ENCODE data around the gene POU3F1.

POU3F1 gene

DNA sequence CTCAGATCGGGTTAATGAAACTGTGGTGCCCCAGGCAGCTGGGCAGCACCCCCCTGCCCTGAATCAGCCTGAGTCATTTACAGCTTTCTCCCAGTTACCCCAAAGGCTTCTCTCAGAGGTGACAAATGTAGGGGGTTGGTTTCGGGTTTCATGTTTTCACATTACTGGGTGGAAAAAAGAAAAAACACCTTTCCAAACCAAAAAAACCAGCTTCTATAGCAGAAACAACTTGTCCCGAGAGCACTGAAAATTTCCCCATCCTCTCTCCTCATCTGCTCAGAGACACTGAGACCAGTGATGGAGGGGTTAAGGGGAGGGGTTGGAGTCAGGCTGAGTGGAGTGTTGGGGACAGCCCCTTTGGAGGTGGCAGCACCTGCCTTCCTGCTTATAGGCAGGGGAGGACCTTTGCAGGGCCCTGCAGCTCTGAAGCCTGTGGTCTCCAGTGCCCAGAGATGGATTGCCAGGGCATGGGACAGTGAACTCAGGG is 18.4 kb downstream of the POU3F1 start:
- DNase-seq (ENCODE audit: low read depth in 2 of 2), result peak; percentile 58 to 69

DNA sequence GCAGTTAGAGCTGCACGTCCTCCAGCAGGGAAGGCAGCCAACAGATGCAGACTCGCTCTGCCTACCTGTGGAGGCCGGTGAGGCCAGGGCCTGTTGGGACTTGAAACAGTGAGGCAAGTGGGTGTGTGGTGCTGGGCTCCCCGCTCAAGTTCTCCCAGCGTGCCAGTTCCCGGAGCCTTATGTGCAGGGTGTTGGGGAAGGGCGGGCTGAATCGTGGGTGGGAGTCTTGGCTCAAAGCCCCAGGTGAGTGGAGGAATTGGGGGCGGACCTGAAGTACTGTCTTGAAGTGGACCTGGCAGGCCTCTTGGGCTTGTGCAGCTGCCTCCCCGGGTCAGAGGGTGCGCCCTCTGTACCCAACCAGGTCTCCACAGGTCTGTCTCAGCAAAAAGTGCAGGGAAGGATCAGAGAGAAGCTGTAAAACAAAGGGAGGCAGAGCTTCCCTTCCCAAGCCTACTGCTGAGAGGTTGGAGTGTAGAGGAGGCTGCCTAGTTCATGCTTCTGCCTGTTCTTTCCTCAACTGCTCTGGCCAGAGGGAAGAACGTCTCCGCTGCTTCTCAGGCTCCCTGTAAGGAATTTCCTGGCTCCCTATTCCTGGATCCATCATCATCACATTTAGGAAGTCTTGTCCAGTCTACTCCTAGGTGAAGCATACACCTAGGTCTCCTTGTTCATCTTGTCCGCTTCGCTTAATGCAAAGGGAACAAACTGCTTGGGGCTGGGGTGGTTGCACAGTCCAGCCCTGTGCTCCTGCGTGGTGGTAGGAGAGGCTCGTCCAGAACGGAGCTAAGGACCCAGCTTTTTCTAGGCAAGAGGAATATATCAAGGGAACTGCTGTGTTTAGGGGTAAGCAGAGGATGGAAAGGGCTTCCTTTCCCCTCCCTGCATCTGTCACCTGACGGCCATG is 19.1 kb downstream of the POU3F1 start:
- no peak for DNase-seq (ENCODE audit: low read depth in 2 of 2)

DNA sequence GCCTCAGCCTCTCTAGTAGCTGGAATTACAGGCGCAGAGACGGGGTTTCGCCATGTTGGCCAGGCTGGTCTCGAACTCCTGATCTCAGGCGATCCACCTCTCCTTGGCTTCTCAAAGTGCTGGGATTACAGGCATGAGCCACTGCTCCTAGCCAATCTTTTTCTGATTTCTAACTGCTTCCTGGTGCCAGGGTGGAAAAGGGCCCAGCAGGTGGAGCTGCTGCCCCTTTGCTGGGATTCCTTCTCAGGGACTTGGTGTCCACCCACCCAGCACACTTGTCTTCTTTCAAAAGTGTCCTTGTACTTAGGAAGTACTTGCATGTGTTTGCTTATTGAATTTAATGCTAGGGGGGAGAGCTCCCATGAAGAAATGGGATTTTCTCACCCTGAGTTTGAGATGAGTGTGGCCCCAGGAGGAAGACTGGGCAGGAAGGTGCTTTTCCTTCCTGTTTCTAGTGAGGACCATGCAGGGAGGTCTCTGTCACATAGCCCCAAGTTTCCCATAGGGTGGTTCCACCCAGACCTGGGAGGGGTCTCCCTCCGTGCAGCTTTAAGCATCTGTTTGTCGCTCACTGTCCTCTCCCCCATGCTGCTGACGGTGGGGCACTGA is 19.9 kb downstream of the POU3F1 start:
- DNase-seq (ENCODE audit: low read depth in 2 of 2), result no peak

DNA sequence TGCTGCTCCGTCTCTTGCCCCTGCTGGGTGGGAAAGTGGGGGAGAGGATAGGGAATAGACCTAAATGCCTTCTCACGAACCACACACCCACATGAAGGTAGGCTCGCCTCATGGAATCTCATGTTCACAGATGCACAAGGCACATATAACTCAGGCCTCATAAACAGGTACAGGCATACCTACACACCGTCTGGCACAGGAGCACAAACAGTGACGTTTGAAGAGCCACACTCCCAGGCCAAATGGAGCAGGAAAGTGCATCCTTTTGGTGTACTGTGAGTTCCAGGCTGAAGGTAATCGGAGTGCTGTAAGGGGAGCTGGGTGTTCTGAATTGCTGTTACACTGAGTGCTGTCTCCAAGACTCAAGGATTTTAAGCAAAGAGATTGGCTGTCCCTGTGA is 20.9 kb downstream of the POU3F1 start:
- DNase-seq (ENCODE audit: low read depth in 2 of 2), result no peak

DNA sequence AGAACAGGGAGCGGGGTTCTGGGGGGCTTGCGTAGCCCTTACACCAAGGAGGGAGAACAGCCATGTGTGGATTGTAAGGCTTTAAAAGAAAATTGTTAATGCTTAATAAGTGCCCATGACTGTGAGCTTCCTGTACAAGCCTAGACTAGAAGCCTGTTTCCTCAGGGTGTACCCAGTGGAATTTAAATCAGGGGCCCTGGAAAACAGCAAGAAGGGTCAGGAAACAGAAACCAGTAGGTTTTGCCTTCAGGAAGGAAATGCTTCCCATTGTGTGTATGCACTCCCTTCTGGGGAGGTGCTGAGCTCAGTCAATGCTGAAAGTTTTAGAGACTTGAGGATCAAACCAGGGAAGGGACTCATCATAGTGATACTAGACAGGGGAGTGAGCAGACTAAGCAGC is 21.4 kb downstream of the POU3F1 start:
- no peak for DNase-seq (ENCODE audit: low read depth in 2 of 2)

DNA sequence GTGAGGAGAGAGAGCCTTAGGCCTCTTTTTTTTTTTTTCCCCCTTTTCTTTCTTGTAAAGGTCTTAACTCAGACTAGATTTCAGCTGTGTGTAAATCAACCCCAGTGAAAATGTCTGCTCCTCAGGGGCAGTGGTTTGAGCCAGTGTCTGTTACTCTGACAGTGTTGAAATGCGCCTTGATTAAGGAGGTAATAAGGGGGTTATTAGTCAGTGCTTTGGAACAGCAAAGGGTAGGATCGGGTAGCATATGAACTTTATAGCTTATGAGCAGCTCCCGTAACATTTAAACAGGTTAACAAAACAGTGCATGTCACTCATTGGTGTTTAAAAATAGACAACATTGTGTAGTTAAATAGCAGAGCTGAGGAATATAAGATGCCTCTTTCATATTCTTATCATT is 23.8 kb downstream of the POU3F1 start:
- no peak for DNase-seq (ENCODE audit: low read depth in 2 of 2)

DNA sequence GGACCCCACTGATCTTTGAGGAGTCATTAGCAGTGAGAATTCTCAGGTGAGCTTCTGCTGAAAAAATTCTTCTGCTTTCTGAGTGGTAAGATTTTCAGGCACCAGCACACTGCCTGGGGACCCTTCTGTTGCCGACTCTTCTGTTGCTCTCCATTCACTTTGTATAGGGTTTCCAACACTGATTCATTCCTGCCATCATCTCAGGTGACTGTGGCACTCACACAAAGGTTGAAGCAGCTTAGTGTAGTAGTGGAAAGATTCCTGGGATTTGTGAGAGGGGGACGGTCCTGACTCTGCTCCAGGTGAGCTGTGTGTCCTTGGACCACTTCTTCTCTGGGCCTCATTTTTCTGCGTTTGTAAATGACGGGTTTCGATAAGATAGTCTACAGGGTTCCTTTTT is 24.6 kb downstream of the POU3F1 start:
- no peak for DNase-seq (ENCODE audit: low read depth in 2 of 2)

DNA sequence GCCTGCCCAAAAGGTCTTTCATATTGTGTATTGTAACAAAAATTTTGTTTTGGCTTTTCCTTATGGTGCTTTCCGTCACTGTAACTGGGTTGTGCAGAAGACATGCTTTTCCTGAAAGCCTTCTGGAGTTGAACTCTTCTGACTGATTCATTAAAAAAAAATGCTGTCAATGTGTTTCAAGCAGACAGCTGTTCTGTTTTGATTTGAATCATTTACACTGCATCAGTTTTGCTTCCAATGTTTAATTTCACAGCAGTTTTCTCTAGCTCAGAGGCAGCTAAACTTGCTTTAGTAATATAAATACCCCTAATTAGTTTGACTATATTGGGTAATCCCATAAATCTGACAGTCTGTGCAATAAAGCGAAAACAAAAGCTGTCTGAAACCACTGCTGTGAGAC is 26.2 kb downstream of the POU3F1 start:
- DNase-seq (ENCODE audit: low read depth in 2 of 2), result no peak

DNA sequence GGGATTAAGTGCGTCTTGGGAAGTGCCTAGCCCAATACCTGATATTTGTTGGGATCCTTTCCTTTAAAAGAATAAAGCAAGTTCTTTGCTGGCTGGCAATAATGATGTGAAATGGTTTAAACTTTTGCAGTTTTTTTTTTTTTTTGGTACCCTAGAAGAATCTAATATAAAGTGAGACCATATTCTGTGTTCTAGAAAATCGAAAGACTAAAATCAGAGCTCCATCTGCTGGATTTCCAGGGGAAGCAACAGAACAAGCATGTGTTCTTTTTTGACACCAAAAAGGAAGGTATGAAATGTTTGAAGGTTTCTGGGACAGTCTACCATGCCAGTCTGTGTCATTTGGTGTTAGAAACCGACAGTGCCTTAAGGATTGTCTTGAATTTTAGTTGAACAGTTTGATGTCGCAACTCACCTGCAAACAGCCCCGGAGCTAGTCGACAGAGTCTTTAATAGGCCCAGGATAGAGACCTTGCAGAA is 27.7 kb downstream of the POU3F1 start:
- no peak for DNase-seq (ENCODE audit: low read depth in 2 of 2)

DNA sequence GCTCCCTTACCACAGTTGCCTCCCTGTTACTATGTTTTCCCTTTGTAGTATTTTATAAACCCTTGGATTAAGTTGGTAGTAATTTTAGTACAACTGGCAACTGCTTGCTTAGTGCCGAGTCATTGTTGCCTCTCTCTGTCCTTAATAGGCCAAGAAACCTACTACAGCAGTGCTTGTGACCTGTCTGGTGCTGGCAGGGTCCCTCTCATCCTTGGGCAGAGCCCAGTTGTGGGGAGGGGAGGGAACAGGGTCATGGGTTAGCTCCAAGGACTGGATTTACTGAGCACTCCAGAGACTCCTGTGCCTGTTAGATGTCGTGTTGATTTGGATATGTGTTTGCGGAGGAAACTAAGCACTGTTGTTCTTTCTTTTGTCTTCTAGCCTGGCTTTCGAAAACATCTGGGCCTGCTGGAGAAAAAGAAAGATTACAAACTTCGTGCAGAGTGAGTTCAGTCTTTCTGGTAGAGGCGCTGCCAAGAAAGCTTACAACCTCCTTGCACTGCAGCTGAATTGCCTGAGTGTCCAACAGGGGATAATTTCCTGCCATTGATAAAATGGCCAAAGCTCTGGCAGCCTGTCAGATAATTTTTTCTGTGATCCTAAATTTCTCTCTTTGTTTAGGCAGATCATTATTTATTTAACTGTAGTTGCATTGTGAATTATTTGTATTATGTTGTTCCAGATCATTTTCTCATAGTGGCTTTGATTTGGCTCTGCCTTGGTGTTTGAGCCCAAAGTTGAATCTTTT is 30.4 kb downstream of the POU3F1 start:
- no peak for DNase-seq (ENCODE audit: low read depth in 2 of 2)

DNA sequence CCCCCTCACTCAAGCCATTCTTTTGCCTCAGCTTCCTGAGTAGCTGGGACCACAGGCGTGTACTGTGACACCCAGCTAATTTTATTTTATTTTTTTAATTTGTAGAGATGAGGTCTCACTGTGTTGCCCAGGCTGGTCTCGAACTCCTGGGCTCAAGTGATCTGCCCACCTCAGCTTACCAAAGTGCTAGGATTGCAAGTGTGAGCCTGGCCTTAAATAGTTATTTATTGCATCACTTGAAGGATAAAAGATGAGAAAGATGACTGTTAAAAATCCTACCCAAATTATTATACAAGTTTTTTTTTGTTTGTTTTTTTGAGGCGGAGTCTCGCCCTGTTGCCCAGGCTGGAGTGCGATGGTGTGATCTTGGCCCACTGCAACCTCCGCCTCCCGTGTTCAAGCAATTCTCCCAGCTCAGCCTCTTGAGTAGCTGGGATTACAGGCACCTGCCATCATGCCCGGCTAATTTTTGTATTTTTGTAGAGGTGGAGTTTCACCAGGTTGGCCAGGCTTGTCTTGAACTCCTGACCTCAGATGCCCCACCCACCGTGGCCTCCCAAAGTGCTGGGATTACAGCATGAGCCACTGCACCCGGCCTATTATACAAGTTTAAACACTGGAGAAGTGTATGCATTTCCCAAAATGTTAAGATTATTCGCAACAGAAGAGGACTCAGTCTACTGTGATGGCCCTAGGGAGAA is 31.7 kb downstream of the POU3F1 start:
- DNase-seq (ENCODE audit: low read depth in 2 of 2), result no peak

DNA sequence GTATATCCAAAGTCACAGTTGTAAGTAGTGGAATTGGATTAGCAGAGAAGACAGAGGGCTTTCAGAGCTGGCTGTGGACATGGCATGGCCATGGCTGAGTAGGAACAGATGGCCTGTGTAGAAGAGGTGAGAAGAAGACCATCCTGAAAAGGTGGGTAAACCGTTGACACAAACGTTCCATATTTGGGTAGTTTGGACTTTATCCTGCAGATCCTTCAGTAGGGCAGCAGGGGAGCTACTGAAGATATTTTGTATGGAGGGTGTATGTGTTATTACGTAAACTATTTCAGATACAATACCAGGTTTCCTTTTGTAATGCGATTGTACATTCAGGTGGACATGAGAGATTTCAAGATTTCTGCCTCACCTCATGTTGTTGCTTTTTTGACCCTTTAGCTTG is 32.4 kb downstream of the POU3F1 start:
- no peak for DNase-seq (ENCODE audit: low read depth in 2 of 2)

DNA sequence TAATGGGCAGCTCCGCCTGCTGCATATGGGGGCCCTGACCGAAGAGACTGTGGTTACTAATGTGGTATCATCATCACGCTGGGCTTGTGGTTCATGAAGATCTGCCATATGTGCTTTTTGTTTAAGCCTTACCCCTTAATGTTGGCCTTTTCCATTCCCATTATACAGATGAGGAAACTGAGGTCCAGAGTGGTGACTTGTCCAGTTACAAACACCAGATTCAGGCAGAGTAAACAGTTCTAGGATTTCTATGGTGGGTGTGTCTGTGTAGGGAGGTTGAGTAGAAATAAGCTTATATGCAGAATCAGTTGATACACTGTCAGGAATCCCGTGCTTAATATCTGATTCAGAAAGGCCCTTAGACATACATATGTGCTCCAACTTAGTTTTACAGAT is 33.4 kb downstream of the POU3F1 start:
- no peak for DNase-seq (ENCODE audit: low read depth in 2 of 2)

DNA sequence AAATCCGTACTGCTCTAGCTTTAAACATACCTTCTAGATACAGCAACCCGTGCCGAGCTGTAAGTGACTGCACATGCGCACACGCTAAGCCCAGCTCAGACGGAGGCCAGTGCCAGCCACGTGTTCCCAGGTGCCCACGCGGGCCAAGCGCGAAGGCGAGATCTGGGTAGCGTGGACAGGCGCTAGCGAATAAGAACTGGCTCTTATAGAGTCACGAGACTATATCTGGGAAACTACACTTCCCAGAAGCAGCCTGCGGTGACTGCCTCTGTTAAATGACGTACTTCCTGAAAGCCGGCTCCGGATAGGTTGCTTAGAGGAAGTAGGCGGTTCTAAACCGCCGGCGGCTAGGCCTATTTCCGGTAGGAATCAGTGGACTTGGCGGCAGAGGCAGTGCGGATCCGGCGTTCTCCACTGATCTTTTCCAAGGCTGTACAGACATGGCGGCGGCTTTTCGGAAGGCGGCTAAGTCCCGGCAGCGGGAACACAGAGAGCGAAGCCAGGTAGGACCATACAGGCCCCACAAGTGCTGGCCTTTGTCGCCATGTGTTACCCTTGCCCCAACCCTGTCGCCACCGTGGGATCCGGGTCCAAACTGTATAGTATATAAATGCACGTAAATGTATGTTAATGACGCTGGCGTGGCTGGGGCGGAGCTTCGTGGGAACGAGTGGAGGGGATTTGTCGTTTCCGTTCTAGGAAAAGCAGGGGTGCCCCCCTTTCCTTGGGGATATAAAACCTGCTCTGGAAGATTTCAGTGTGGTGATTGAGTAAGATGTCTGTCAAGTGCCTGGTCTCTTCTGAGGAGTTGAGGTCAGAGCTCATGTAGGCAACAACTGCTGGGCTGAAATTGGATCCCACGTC is 34.0 kb downstream of the POU3F1 start, which contains the start of gene UTP11:
Gene UTP11 (plus strand): TSS at position 372 of the 864 bp plus-strand sequence. CDS start 69 bp downstream, at position 441.
- DNase-seq (ENCODE audit: low read depth in 2 of 2), result peak; percentile 74 to 83

DNA sequence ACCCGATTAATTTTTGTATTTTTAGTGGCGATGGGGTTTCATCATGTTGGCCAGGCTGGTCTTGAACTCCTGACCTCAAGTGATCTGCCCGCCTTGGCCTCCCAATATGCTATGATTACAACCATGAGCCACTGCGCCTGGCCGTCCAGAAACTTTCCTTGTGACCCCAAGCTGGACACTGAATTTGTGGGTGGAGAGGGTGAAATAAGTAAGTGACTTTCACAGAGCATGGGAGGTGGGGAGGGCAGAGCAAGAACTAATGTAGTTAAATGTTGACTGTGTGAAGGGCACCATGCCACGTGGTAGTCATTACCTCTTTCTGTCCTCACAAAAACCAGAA is 36.8 kb downstream of the POU3F1 start:
- no peak for DNase-seq (ENCODE audit: low read depth in 2 of 2)

DNA sequence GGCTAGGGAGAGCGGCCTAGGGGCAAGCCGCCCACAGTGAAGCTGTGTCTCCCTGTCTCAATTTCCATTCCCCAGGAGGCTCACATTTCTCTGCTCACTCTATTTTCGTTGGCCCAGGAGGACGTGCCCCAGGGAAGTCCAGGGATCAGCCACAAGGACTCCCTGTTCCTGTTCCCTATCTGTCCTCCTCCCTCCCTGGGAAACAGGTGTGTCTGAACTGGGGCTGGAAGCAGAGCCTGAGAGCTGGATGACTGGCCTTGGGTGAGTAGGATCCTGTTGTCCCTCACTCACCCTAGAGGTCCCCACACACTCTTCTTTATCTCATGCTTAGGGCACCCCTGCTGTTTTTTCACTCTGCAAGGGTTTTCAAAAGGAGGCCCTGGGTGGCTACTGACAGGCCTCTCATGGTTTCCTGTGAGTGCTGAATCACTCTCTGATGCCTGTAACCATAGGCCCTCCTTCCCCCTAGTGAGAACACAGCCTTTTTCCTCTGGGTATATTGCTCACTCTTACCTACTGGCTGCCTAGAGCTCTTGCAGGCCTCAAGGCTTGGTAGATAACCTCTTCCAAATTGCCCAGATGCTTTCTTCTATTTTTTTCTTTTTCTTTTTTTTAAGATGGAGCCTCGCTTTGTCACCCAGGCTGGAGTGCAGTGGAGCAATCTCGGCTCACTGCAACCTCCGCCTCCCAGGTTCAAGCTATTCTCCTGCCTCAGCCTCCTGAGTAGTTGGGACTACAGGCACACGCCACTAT is 37.3 kb downstream of the POU3F1 start:
- DNase-seq (ENCODE audit: low read depth in 2 of 2), result peak in 1 of 2 donors; percentile 34

DNA sequence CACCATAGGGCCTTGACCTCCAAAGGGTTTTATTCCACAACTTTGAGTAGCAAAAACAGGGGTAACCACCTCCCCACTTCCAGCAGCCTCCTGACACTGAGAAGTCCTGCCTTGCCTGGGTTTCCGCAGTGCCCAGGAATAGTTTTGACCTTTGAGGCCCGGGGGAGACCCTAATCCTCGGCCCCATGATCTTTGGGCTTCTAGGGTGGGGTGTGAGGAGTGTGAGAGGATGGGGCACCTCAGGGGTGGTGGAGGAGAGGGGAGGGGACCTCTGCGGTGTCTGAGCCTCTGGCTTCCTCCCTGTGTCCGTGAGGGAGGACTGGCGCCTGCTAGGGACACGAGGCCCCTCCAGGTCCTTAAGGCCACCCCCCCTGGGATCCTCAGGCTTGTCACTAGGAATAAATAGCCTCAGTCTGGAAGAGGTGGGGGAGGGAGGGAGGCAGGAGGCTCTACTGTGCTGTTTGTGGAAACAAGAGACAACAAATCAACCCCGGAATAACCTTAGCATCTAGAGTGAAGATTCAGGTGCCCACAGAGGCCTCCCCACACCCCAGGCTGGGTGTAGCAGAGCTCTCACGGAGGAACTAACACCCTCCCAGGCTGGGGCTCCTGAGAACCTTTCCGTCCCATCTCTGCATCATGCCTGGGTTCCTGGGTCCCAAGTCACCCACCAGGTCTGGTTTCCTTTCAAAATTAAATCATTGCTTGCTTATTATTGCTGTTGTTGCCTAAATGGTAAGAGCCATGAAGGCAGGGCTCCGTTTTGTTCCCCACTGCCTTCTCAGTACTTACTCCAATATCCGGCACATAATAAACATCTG is 40.4 kb downstream of the POU3F1 start:
- no peak for DNase-seq (ENCODE audit: low read depth in 2 of 2)

DNA sequence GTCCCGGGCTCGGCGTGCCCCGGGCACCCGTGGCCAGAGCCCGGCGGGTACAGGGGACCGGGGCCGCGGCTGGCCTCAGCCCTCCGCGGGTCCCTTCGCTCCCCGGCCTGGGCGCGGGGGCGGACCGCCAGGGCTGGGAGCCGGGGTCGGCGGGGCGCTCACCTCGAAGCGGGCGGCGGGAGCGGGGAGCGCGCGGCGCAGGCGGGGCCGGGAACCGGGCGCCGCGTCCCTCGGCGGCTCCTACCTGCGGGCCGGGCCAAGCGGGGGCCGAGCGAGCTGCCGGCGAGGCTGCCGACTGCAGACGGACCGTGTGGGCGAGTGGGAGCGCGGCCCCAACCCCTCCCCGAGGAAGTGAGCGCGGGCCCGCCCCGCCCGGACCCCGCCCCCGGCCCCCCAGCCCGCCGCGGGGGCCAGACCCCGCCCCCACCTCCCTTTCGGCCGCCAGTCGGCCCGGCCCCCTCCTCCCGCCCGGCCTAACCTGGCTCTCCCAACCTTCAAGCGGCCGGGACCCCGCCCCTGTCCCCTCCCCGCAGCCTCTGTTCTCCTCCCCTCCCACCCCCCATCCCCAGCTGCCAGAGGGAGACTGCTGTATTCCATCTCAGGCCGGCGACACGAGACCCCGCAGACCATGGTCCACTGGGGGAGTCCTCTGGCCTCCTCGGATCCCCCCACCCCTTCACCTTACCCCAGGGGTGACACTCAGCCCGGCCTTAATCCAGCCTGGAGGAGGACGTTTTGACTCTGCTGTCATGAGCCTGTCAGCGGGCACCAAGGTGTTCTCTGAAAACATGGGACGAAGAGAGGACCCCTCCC is 41.2 kb downstream of the POU3F1 start, which contains the start of gene FHL3:
Gene FHL3 (minus strand): TSS at position 320 of the 813 bp plus-strand sequence. CDS start 6,102 bp downstream, outside the sequence.
- peak in 1 of 2 donors; percentile 46 for DNase-seq (ENCODE audit: low read depth in 2 of 2)
